ENCODE results near the gene SPEM2. TPM values are rescaled to one million over a fixed set of nuclear protein-coding genes. Genes with fewer than 3 reads are reported as not detected.

Gene SPEM2
- total RNA-seq, 1 experiment from 2014 or later, result not detected

- no peak overlapping the region for H3K9ac ChIP-seq (ENCODE audit: low read length)
- no peaks in the 10 kb centered on the region; a peak in 2 of 4 replicates for H3K36me3 ChIP-seq (ENCODE audit: control insufficient read depth in 1 of 2, insufficient read depth in 2 of 2, low read length in 2 of 2)
- TF ChIP-seq CEBPB (IDR thresholded peaks at IDR 0.05; ENCODE audit: low read depth) (no peak), POLR2AphosphoS5 (IDR thresholded peaks at IDR 0.05; ENCODE audit: low read depth, low read length) (0 out of 2 replicates have a peak, but pooled peaks have one; percentile 4), EZH2 (IDR thresholded peaks at IDR 0.05) (no peak)
- no peak overlapping the region for H3K4me3 ChIP-seq (replicated peaks in 1 of 2; ENCODE audit: low read depth in 1 of 2, low read length in 2 of 2)
- H4K20me1 ChIP-seq (ENCODE audit: insufficient read depth), result no peaks in the 10 kb centered on the region
- ChIA-PET POLR2A (no interaction called here), CTCF (no interaction called here), RAD21 (ENCODE audit: low non-redundant PET in 1 of 2, low total read pairs in 2 of 2, uncharacterized antibody in 2 of 2, unreplicated experiment in 2 of 2) (no interaction called here)
- BruUV-seq (replicated peaks), result no TSS peak
- DNase-seq (ENCODE audit: low read depth, low spot score) (no peak), ATAC-seq (no peak)
- no peaks in the 10 kb centered on the region for H3K27me3 ChIP-seq (ENCODE audit: insufficient read depth, low read length)
- H2AFZ ChIP-seq (ENCODE audit: low read depth, low read length, poor library complexity, severe bottlenecking), result no peak overlapping the region
- H3K9me3 ChIP-seq (ENCODE audit: control insufficient read depth in 1 of 2, insufficient read depth in 1 of 2, low read depth in 1 of 2, low read length in 2 of 2), result no peaks in the 10 kb centered on the region; a peak in 1 of 4 replicates
- H3K79me2 ChIP-seq (ENCODE audit: insufficient read depth, low read length), result no peaks in the 10 kb centered on the region
- no peak overlapping the region for H3K4me2 ChIP-seq (ENCODE audit: low read length)
- intact Hi-C loops (cut with micrococcal nuclease), result no loop called here
- no peak overlapping the region for H3K27ac ChIP-seq (ENCODE audit: low read depth, low read length)
- peaks cover 0 to 5% of the 10 kb centered on the region in 2 experiments; a peak in 1 of 4 replicates for H3K4me1 ChIP-seq (ENCODE audit: control insufficient read depth in 1 of 2, insufficient read depth in 2 of 2, low read length in 2 of 2)
- H3K9me2 ChIP-seq (ENCODE audit: insufficient read depth), result no peaks in the 10 kb centered on the region
Observed at GRCh38 chr17:7460850-7461660, 35.6 kb downstream of the SPEM2 start.

GRCh38 chr17:7462474-7463371 lies 37.3 kb downstream of the SPEM2 start:
- intact Hi-C loops (cut with micrococcal nuclease), result no loop called here
- H3K4me2 ChIP-seq (ENCODE audit: low read length), result no peak overlapping the region
- DNase-seq (ENCODE audit: low read depth, low spot score), result no peak
- H3K4me3 ChIP-seq (replicated peaks in 1 of 2; ENCODE audit: low read depth in 1 of 2, low read length in 2 of 2), result no peak overlapping the region
- H3K27me3 ChIP-seq (ENCODE audit: insufficient read depth, low read length), result no peaks in the 10 kb centered on the region
- H3K27ac ChIP-seq (ENCODE audit: low read depth, low read length), result no peak overlapping the region
- no peak overlapping the region for H3K9ac ChIP-seq (ENCODE audit: low read length)
- RAD21 ChIA-PET (ENCODE audit: low non-redundant PET in 1 of 2, low total read pairs in 2 of 2, uncharacterized antibody in 2 of 2, unreplicated experiment in 2 of 2), result no interaction called here
- H3K36me3 ChIP-seq (ENCODE audit: control insufficient read depth in 1 of 2, insufficient read depth in 2 of 2, low read length in 2 of 2), result no peaks in the 10 kb centered on the region; a peak in 2 of 4 replicates
- no peaks in the 10 kb centered on the region for H3K79me2 ChIP-seq (ENCODE audit: insufficient read depth, low read length)
- peaks cover 0 to 10% of the 10 kb centered on the region in 2 experiments; a peak in 2 of 4 replicates for H3K4me1 ChIP-seq (ENCODE audit: control insufficient read depth in 1 of 2, insufficient read depth in 2 of 2, low read length in 2 of 2)
- no peaks in the 10 kb centered on the region for H3K9me3 ChIP-seq (ENCODE audit: control insufficient read depth in 1 of 2, insufficient read depth in 1 of 2, low read depth in 1 of 2, low read length in 2 of 2)
- H2AFZ ChIP-seq (ENCODE audit: low read depth, low read length, poor library complexity, severe bottlenecking), result no peak overlapping the region
- H3K9me2 ChIP-seq (ENCODE audit: insufficient read depth), result no peaks in the 10 kb centered on the region
- H4K20me1 ChIP-seq (ENCODE audit: insufficient read depth), result no peaks in the 10 kb centered on the region
- POLR2A ChIA-PET, result no interaction called here
- ATAC-seq, result no peak
- TF ChIP-seq EGR1 (IDR thresholded peaks at IDR 0.05; ENCODE audit: low read depth), result no peak
- CTCF ChIA-PET, result no interaction called here
- BruUV-seq (replicated peaks), result no TSS peak

All from HCT116 (cell line).